ENCODE results near the gene EXOC4.

Gene EXOC4

GRCh38 chr7:133349101-133349500 lies 96.2 kb downstream of the EXOC4 start:
- H3K27me3 ChIP-seq (ENCODE audit: control insufficient read depth in 1 of 2, insufficient read depth in 2 of 2, low read length in 2 of 2), result no peaks in the 10 kb centered on the region
- H3K9me3 ChIP-seq (ENCODE audit: low read length), result peaks cover 6% of the 10 kb centered on the region
- no peak overlapping the region for H3K9ac ChIP-seq (ENCODE audit: low read length)
- H3K27ac ChIP-seq (ENCODE audit: low read depth, low read length), result no peak overlapping the region
- no peaks in the 10 kb centered on the region for H3K36me3 ChIP-seq (ENCODE audit: insufficient read depth, low read length)
- H3K4me3 ChIP-seq (ENCODE audit: low read depth in 1 of 2, low read length in 2 of 2), result no peak overlapping the region
- no peaks in the 10 kb centered on the region for H3K4me1 ChIP-seq (ENCODE audit: insufficient read depth, low read length)

GRCh38 chr7:133352430-133352829 lies 99.6 kb downstream of the EXOC4 start:
- H3K27ac ChIP-seq (ENCODE audit: low read depth, low read length), result no peak overlapping the region
- no peaks in the 10 kb centered on the region for H3K27me3 ChIP-seq (ENCODE audit: control insufficient read depth in 1 of 2, insufficient read depth in 2 of 2, low read length in 2 of 2)
- no peaks in the 10 kb centered on the region for H3K4me1 ChIP-seq (ENCODE audit: insufficient read depth, low read length)
- peaks cover 6% of the 10 kb centered on the region for H3K9me3 ChIP-seq (ENCODE audit: low read length)
- no peak overlapping the region for H3K4me3 ChIP-seq (ENCODE audit: low read depth in 1 of 2, low read length in 2 of 2)
- no peak overlapping the region for H3K9ac ChIP-seq (ENCODE audit: low read length)
- no peaks in the 10 kb centered on the region for H3K36me3 ChIP-seq (ENCODE audit: insufficient read depth, low read length)

GRCh38 chr7:133353775-133354174 lies 100.9 kb downstream of the EXOC4 start:
- Histone ChIP-seq H3K36me3 (ENCODE audit: insufficient read depth, low read length) (no peaks in the 10 kb centered on the region), H3K9me3 (ENCODE audit: low read length) (peaks cover 6% of the 10 kb centered on the region), H3K4me1 (ENCODE audit: insufficient read depth, low read length) (peaks cover 8% of the 10 kb centered on the region), H3K4me3 (ENCODE audit: low read depth in 1 of 2, low read length in 2 of 2) (no peak overlapping the region), H3K9ac (ENCODE audit: low read length) (no peak overlapping the region), H3K27ac (ENCODE audit: low read depth, low read length) (no peak overlapping the region), H3K27me3 (ENCODE audit: control insufficient read depth in 1 of 2, insufficient read depth in 2 of 2, low read length in 2 of 2) (no peaks in the 10 kb centered on the region)

- H3K36me3 ChIP-seq (ENCODE audit: insufficient read depth, low read length), result no peaks in the 10 kb centered on the region
- H3K4me3 ChIP-seq (ENCODE audit: low read depth in 1 of 2, low read length in 2 of 2), result no peak overlapping the region
- H3K4me1 ChIP-seq (ENCODE audit: insufficient read depth, low read length), result peaks cover 18% of the 10 kb centered on the region
- no peaks in the 10 kb centered on the region for H3K27me3 ChIP-seq (ENCODE audit: control insufficient read depth in 1 of 2, insufficient read depth in 2 of 2, low read length in 2 of 2)
- no peak overlapping the region for H3K9ac ChIP-seq (ENCODE audit: low read length)
- H3K27ac ChIP-seq (ENCODE audit: low read depth, low read length), result no peak overlapping the region
- peaks cover 6% of the 10 kb centered on the region for H3K9me3 ChIP-seq (ENCODE audit: low read length)
These were observed 101.9 kb downstream of the EXOC4 start for GRCh38 chr7:133354546-133355324.

GRCh38 chr7:133355325-133355708 lies 102.4 kb downstream of the EXOC4 start:
- peaks cover 6% of the 10 kb centered on the region for H3K9me3 ChIP-seq (ENCODE audit: low read length)
- H3K4me1 ChIP-seq (ENCODE audit: insufficient read depth, low read length), result peaks cover 20% of the 10 kb centered on the region
- no peak overlapping the region for H3K27ac ChIP-seq (ENCODE audit: low read depth, low read length)

GRCh38 chr7:133355822-133356221 lies 102.9 kb downstream of the EXOC4 start:
- Histone ChIP-seq H3K4me3 (ENCODE audit: low read depth in 1 of 2, low read length in 2 of 2) (no peak overlapping the region), H3K36me3 (ENCODE audit: insufficient read depth, low read length) (no peaks in the 10 kb centered on the region), H3K27me3 (ENCODE audit: control insufficient read depth in 1 of 2, insufficient read depth in 2 of 2, low read length in 2 of 2) (no peaks in the 10 kb centered on the region), H3K4me1 (ENCODE audit: insufficient read depth, low read length) (peaks cover 20% of the 10 kb centered on the region), H3K27ac (ENCODE audit: low read depth, low read length) (no peak overlapping the region), H3K9ac (ENCODE audit: low read length) (no peak overlapping the region), H3K9me3 (ENCODE audit: low read length) (peaks cover 6% of the 10 kb centered on the region)

More at GRCh38 chr7:133355325-133355708, 102.4 kb downstream of the EXOC4 start:
- H3K4me3 ChIP-seq (ENCODE audit: low read depth in 1 of 2, low read length in 2 of 2), result no peak overlapping the region
- H3K27me3 ChIP-seq (ENCODE audit: control insufficient read depth in 1 of 2, insufficient read depth in 2 of 2, low read length in 2 of 2), result no peaks in the 10 kb centered on the region
- H3K36me3 ChIP-seq (ENCODE audit: insufficient read depth, low read length), result no peaks in the 10 kb centered on the region
- H3K9ac ChIP-seq (ENCODE audit: low read length), result no peak overlapping the region

GRCh38 chr7:133358708-133359107 lies 105.8 kb downstream of the EXOC4 start:
- Histone ChIP-seq H3K4me3 (ENCODE audit: low read depth in 1 of 2, low read length in 2 of 2) (no peak overlapping the region), H3K36me3 (ENCODE audit: insufficient read depth, low read length) (no peaks in the 10 kb centered on the region), H3K27ac (ENCODE audit: low read depth, low read length) (no peak overlapping the region), H3K9ac (ENCODE audit: low read length) (no peak overlapping the region), H3K27me3 (ENCODE audit: control insufficient read depth in 1 of 2, insufficient read depth in 2 of 2, low read length in 2 of 2) (no peaks in the 10 kb centered on the region), H3K4me1 (ENCODE audit: insufficient read depth, low read length) (peaks cover 20% of the 10 kb centered on the region), H3K9me3 (ENCODE audit: low read length) (no peaks in the 10 kb centered on the region)

GRCh38 chr7:133359449-133359848 lies 106.6 kb downstream of the EXOC4 start:
- H3K4me1 ChIP-seq (ENCODE audit: insufficient read depth, low read length), result peaks cover 20% of the 10 kb centered on the region
- H3K4me3 ChIP-seq (ENCODE audit: low read depth in 1 of 2, low read length in 2 of 2), result no peak overlapping the region
- H3K27ac ChIP-seq (ENCODE audit: low read depth, low read length), result no peak overlapping the region
- H3K9ac ChIP-seq (ENCODE audit: low read length), result no peak overlapping the region
- H3K27me3 ChIP-seq (ENCODE audit: control insufficient read depth in 1 of 2, insufficient read depth in 2 of 2, low read length in 2 of 2), result no peaks in the 10 kb centered on the region
- H3K36me3 ChIP-seq (ENCODE audit: insufficient read depth, low read length), result no peaks in the 10 kb centered on the region
- H3K9me3 ChIP-seq (ENCODE audit: low read length), result no peaks in the 10 kb centered on the region

- no peak overlapping the region for H3K27ac ChIP-seq (ENCODE audit: low read depth, low read length)
- no peaks in the 10 kb centered on the region for H3K27me3 ChIP-seq (ENCODE audit: control insufficient read depth in 1 of 2, insufficient read depth in 2 of 2, low read length in 2 of 2)
- H3K36me3 ChIP-seq (ENCODE audit: insufficient read depth, low read length), result no peaks in the 10 kb centered on the region
- H3K9me3 ChIP-seq (ENCODE audit: low read length), result no peaks in the 10 kb centered on the region
- H3K4me3 ChIP-seq (ENCODE audit: low read depth in 1 of 2, low read length in 2 of 2), result no peak overlapping the region
- no peak overlapping the region for H3K9ac ChIP-seq (ENCODE audit: low read length)
- peaks cover 27% of the 10 kb centered on the region for H3K4me1 ChIP-seq (ENCODE audit: insufficient read depth, low read length)
These were observed 107.3 kb downstream of the EXOC4 start for GRCh38 chr7:133360201-133360600.

- no peak overlapping the region for H3K27ac ChIP-seq (ENCODE audit: low read depth, low read length)
- no peak overlapping the region for H3K4me3 ChIP-seq (ENCODE audit: low read depth in 1 of 2, low read length in 2 of 2)
- no peaks in the 10 kb centered on the region for H3K27me3 ChIP-seq (ENCODE audit: control insufficient read depth in 1 of 2, insufficient read depth in 2 of 2, low read length in 2 of 2)
- H3K36me3 ChIP-seq (ENCODE audit: insufficient read depth, low read length), result no peaks in the 10 kb centered on the region
- no peaks in the 10 kb centered on the region for H3K9me3 ChIP-seq (ENCODE audit: low read length)
- no peak overlapping the region for H3K9ac ChIP-seq (ENCODE audit: low read length)
- H3K4me1 ChIP-seq (ENCODE audit: insufficient read depth, low read length), result peaks cover 35% of the 10 kb centered on the region
These were observed 108.9 kb downstream of the EXOC4 start for GRCh38 chr7:133361806-133362205.

- no peaks in the 10 kb centered on the region for H3K9me3 ChIP-seq (ENCODE audit: low read length)
- no peak overlapping the region for H3K4me3 ChIP-seq (ENCODE audit: low read depth in 1 of 2, low read length in 2 of 2)
- H3K4me1 ChIP-seq (ENCODE audit: insufficient read depth, low read length), result peaks cover 15% of the 10 kb centered on the region
- no peak overlapping the region for H3K27ac ChIP-seq (ENCODE audit: low read depth, low read length)
- H3K27me3 ChIP-seq (ENCODE audit: control insufficient read depth in 1 of 2, insufficient read depth in 2 of 2, low read length in 2 of 2), result no peaks in the 10 kb centered on the region
- no peak overlapping the region for H3K9ac ChIP-seq (ENCODE audit: low read length)
- no peaks in the 10 kb centered on the region for H3K36me3 ChIP-seq (ENCODE audit: insufficient read depth, low read length)
These were observed 112.2 kb downstream of the EXOC4 start for GRCh38 chr7:133364959-133365690.

All from muscle layer of colon (tissue), 2 donors.